GM23338 (cell line): Measurements from ENCODE around the gene HHIP. TPM values are rescaled to one million over a fixed set of nuclear protein-coding genes. Genes with fewer than 3 reads are reported as not detected.

Experiments used
- ATAC-seq: fragments of 200-7000 bp; cut with Tn5 transposase; 3 replicates; pipeline ENCODE4 v1.9.1; 2020
- DNase-seq: peaks from one replicate; pipeline ENCODE4 v3.0.0-alpha.2; 2015; ENCODE audit warnings: low spot score
- H2AFZ ChIP-seq: fragments of 200-600 bp; sonication (generic); 2 replicates; pipeline ENCODE4 v1.8.0; 2016; ENCODE audit warnings: antibody characterized with exemption, mild to moderate bottlenecking, moderate library complexity
- H3F3A ChIP-seq: fragments of 200-600 bp; sonication (generic); replicated peaks from 2 replicates; pipeline ENCODE4 v1.8.0; 2017; ENCODE audit warnings: antibody characterized with exemption, mixed run types, low read depth
- H3K27ac ChIP-seq: fragments of 200-600 bp; sonication (generic); 2 replicates; pipeline ENCODE4 v1.6.1; 2016; ENCODE audit warnings: low read depth
- H3K27me3 ChIP-seq: fragments of 200-600 bp; sonication (generic); 2 replicates; pipeline ENCODE4 v1.8.0; 2016; ENCODE audit warnings: mild to moderate bottlenecking, mixed run types, moderate library complexity; ENCODE audit not compliant: insufficient read depth
- H3K36me3 ChIP-seq: fragments of 200-600 bp; sonication (generic); 2 replicates; pipeline ENCODE4 v1.8.0; 2016; ENCODE audit warnings: mild to moderate bottlenecking; ENCODE audit not compliant: insufficient read depth
- H3K4me1 ChIP-seq: fragments of 200-600 bp; sonication (generic); 2 replicates; pipeline ENCODE4 v1.8.0; 2016; ENCODE audit warnings: mild to moderate bottlenecking, moderate library complexity; ENCODE audit not compliant: insufficient read depth
- H3K4me2 ChIP-seq: fragments of 200-600 bp; sonication (generic); 2 replicates; pipeline ENCODE4 v1.7.1; 2017; ENCODE audit warnings: mixed run types
- H3K4me3 ChIP-seq: fragments of 200-600 bp; sonication (generic); 2 replicates; pipeline ENCODE4 v1.6.1; 2016; ENCODE audit warnings: mixed run types
- H3K79me2 ChIP-seq: fragments of 200-600 bp; sonication (generic); replicated peaks from 2 replicates; pipeline ENCODE4 v1.8.0; 2017; ENCODE audit warnings: mild to moderate bottlenecking; ENCODE audit not compliant: insufficient read depth
- H3K9me2 ChIP-seq: fragments of 200-600 bp; sonication (generic); 2 replicates; pipeline ENCODE4 v1.8.0; 2017; ENCODE audit not compliant: insufficient read depth
- H4K20me1 ChIP-seq: fragments of 200-600 bp; sonication (generic); replicated peaks from 2 replicates; pipeline ENCODE4 v1.8.0; 2017; ENCODE audit warnings: mild to moderate bottlenecking; ENCODE audit not compliant: insufficient read depth
- H3K27ac Mint-ChIP-seq: 2 replicates; pipeline ENCODE4 v1.8.0; 2020; ENCODE audit warnings: inconsistent platforms, mild to moderate bottlenecking, moderate library complexity, mixed read lengths
- H3K27me3 Mint-ChIP-seq: 3 replicates; pipeline ENCODE4 v1.8.0; 2022; ENCODE audit warnings: low read depth, mild to moderate bottlenecking, moderate library complexity, mixed read lengths, inconsistent platforms; ENCODE audit not compliant: insufficient read depth, poor library complexity
- H3K36me3 Mint-ChIP-seq: 3 replicates; pipeline ENCODE4 v1.8.0; 2021; ENCODE audit warnings: low read depth, mild to moderate bottlenecking, inconsistent platforms, moderate library complexity, mixed read lengths
- H3K4me1 Mint-ChIP-seq: 3 replicates; pipeline ENCODE4 v1.8.0; 2020; ENCODE audit warnings: mild to moderate bottlenecking, inconsistent platforms, mixed read lengths
- H3K4me3 Mint-ChIP-seq: 3 replicates; pipeline ENCODE4 v1.8.0; 2021; ENCODE audit warnings: moderate library complexity, mild to moderate bottlenecking, inconsistent platforms, mixed read lengths
- H3K9me3 Mint-ChIP-seq: 3 replicates; pipeline ENCODE4 v1.8.0; 2020; ENCODE audit warnings: moderate library complexity, mild to moderate bottlenecking, inconsistent platforms, mixed read lengths
- CREB1 ChIP-seq: fragments of 250-450 bp; sonication (Bioruptor Pico); IDR thresholded peaks from 2 replicates; pipeline ENCODE4 v1.5.0; 2020; ENCODE audit warnings: low read depth, mild to moderate bottlenecking, moderate library complexity
- ETS1 ChIP-seq: IDR thresholded peaks from 2 replicates; pipeline ENCODE4 v1.6.1; 2016; ENCODE audit warnings: antibody characterized with exemption
- EZH2 ChIP-seq: fragments of 200-600 bp; sonication (generic); IDR thresholded peaks from one replicate; pipeline ENCODE4 v1.8.0; 2017; ENCODE audit warnings: antibody characterized with exemption, mild to moderate bottlenecking, low read depth; ENCODE audit not compliant: unreplicated experiment
- EZH2phosphoT487 ChIP-seq: fragments of 200-600 bp; sonication (generic); IDR thresholded peaks from one replicate; pipeline ENCODE4 v1.8.1; 2018; ENCODE audit warnings: antibody characterized with exemption; ENCODE audit not compliant: unreplicated experiment
- JUNB ChIP-seq: IDR thresholded peaks from one replicate; pipeline ENCODE4 v1.6.1; 2016; ENCODE audit warnings: antibody characterized with exemption; ENCODE audit not compliant: unreplicated experiment
- NANOG ChIP-seq: IDR thresholded peaks from 2 replicates; pipeline ENCODE4 v1.6.1; 2016; ENCODE audit warnings: antibody characterized with exemption, borderline replicate concordance
- POLR2AphosphoS5 ChIP-seq: IDR thresholded peaks from 2 replicates; pipeline ENCODE4 v1.6.1; 2016; ENCODE audit warnings: antibody characterized with exemption, low read depth
- STAT1 ChIP-seq: IDR thresholded peaks from one replicate; pipeline ENCODE4 v1.6.1; 2016; ENCODE audit warnings: antibody characterized with exemption; ENCODE audit not compliant: unreplicated experiment
- ZNF114 ChIP-seq: fragments of 250-450 bp; sonication (Bioruptor Pico); IDR thresholded peaks from 2 replicates; pipeline ENCODE4 v1.5.0; 2020; ENCODE audit warnings: mild to moderate bottlenecking, moderate library complexity
- ZNF331 ChIP-seq: fragments of 250-450 bp; sonication (Bioruptor Pico); IDR thresholded peaks from 2 replicates; pipeline ENCODE4 v1.5.0; 2020; ENCODE audit warnings: low read depth, mild to moderate bottlenecking, moderate library complexity
- ZNF462 ChIP-seq: fragments of 250-450 bp; sonication (Bioruptor Pico); IDR thresholded peaks from 2 replicates; pipeline ENCODE4 v1.5.0; 2020; ENCODE audit warnings: mild to moderate bottlenecking, moderate library complexity
- polyA plus RNA-seq: library from polyadenylated mRNA; unstranded; fragments of >200 nt; fragmentation: Nextera tagmentation; extraction: Ambion mirVana; gene quantifications from 2 replicates; pipeline ENCODE4 v1.2.1, GENCODE V29; 2016
- total RNA-seq: library from RNA; depleted of rRNA; stranded (reverse); fragments of >200 nt; shearing (Covaris generic); gene quantifications from 2 replicates; pipeline ENCODE4 v1.2.3, GENCODE V29; 2014
- TF ChIP-seq, protein P1 (sequence below), 2 experiments: fragments of 200-600 bp in 1 of 2; sonication (generic) in 1 of 2; conservative IDR thresholded peaks; 2 replicates each; pipeline versions ENCODE4 v1.5.1 to v1.6.1; 2016 to 2017; ENCODE audit warnings: antibody characterized with exemption in 2 of 2, low read depth in 2 of 2, mild to moderate bottlenecking in 2 of 2, moderate library complexity in 1 of 2
- TF ChIP-seq, protein P2 (sequence below): IDR thresholded peaks from one replicate; pipeline ENCODE4 v1.6.1; 2018; ENCODE audit warnings: antibody characterized with exemption; ENCODE audit not compliant: unreplicated experiment

Gene HHIP
- total and polyA plus RNA-seq, 2 experiments from 2014 or later: 2.5 to 4.2 TPM

- no peaks in the 10 kb centered on the region for H3K36me3 ChIP-seq
- H3K79me2 ChIP-seq: no peaks in the 10 kb centered on the region
- Mint-ChIP-seq H3K4me1 (peaks cover 14% of the 10 kb centered on the region; the same call in 2 of the 3 replicates), H3K27me3 (no peaks in the 10 kb centered on the region), H3K36me3 (no peaks in the 10 kb centered on the region), H3K4me3 (no peak overlapping the region), H3K9me3 (no peaks in the 10 kb centered on the region), H3K27ac (no peak overlapping the region)
- no peaks in the 10 kb centered on the region; the same call in 1 of the 2 replicates for H3K4me1 ChIP-seq
- H3K4me3 ChIP-seq: no peak overlapping the region
- no peaks in the 10 kb centered on the region for H4K20me1 ChIP-seq
- TF ChIP-seq ZNF331 (CRISPR knock-in tag): no peak
- TF ChIP-seq NANOG: no peak
- TF ChIP-seq EZH2phosphoT487: no peak
- TF ChIP-seq JUNB: no peak
- no peak for TF ChIP-seq ZNF114
- TF ChIP-seq ETS1: no peak
- no peak for TF ChIP-seq EZH2
- TF ChIP-seq POLR2AphosphoS5: no peak
- TF ChIP-seq, protein P1, sequence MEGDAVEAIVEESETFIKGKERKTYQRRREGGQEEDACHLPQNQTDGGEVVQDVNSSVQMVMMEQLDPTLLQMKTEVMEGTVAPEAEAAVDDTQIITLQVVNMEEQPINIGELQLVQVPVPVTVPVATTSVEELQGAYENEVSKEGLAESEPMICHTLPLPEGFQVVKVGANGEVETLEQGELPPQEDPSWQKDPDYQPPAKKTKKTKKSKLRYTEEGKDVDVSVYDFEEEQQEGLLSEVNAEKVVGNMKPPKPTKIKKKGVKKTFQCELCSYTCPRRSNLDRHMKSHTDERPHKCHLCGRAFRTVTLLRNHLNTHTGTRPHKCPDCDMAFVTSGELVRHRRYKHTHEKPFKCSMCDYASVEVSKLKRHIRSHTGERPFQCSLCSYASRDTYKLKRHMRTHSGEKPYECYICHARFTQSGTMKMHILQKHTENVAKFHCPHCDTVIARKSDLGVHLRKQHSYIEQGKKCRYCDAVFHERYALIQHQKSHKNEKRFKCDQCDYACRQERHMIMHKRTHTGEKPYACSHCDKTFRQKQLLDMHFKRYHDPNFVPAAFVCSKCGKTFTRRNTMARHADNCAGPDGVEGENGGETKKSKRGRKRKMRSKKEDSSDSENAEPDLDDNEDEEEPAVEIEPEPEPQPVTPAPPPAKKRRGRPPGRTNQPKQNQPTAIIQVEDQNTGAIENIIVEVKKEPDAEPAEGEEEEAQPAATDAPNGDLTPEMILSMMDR (conservative IDR thresholded peaks at IDR 0.05; ENCODE audit: low read depth in 2 of 2): no peak
- TF ChIP-seq, protein P2, sequence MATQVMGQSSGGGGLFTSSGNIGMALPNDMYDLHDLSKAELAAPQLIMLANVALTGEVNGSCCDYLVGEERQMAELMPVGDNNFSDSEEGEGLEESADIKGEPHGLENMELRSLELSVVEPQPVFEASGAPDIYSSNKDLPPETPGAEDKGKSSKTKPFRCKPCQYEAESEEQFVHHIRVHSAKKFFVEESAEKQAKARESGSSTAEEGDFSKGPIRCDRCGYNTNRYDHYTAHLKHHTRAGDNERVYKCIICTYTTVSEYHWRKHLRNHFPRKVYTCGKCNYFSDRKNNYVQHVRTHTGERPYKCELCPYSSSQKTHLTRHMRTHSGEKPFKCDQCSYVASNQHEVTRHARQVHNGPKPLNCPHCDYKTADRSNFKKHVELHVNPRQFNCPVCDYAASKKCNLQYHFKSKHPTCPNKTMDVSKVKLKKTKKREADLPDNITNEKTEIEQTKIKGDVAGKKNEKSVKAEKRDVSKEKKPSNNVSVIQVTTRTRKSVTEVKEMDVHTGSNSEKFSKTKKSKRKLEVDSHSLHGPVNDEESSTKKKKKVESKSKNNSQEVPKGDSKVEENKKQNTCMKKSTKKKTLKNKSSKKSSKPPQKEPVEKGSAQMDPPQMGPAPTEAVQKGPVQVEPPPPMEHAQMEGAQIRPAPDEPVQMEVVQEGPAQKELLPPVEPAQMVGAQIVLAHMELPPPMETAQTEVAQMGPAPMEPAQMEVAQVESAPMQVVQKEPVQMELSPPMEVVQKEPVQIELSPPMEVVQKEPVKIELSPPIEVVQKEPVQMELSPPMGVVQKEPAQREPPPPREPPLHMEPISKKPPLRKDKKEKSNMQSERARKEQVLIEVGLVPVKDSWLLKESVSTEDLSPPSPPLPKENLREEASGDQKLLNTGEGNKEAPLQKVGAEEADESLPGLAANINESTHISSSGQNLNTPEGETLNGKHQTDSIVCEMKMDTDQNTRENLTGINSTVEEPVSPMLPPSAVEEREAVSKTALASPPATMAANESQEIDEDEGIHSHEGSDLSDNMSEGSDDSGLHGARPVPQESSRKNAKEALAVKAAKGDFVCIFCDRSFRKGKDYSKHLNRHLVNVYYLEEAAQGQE: no peak
- TF ChIP-seq CREB1 (CRISPR knock-in tag): no peak
- no peak for TF ChIP-seq ZNF462
- no peak for TF ChIP-seq STAT1
- DNase-seq (no peak), ATAC-seq (no peak)
- H2AFZ ChIP-seq: no peak overlapping the region
- H3K9me2 ChIP-seq: no peaks in the 10 kb centered on the region
- H3K4me2 ChIP-seq: no peak overlapping the region
- no peak overlapping the region for H3K27ac ChIP-seq
- H3F3A ChIP-seq: no peaks in the 10 kb centered on the region
- H3K27me3 ChIP-seq: no peaks in the 10 kb centered on the region
These were observed 69.3 kb downstream of the HHIP start for GRCh38 chr4:144715230-144715629.
